Inflammatory macrophage treated with lipopolysaccharide for 1 hour (primary cell): ENCODE results near the gene DNM2.
"Not testable (repeated sequence)": the region's sequence is repeated elsewhere in the genome, so short reads cannot be mapped to it uniquely, and the experiment has no call there.

ENCODE experiments used
- DNase-seq, 2 donors: peaks; one replicate each; pipeline ENCODE4 v3.0.0-alpha.2; 2020 to 2022

DNM2 gene

GRCh38 chr19:10839114-10840050, 121.5 kb downstream of the DNM2 start:
- no peak for DNase-seq

- no peak for DNase-seq
Observed at GRCh38 chr19:10842788-10843187, 124.9 kb downstream of the DNM2 start.

GRCh38 chr19:10846500-10847202, 128.8 kb downstream of the DNM2 start:
- DNase-seq: no peak

DNA sequence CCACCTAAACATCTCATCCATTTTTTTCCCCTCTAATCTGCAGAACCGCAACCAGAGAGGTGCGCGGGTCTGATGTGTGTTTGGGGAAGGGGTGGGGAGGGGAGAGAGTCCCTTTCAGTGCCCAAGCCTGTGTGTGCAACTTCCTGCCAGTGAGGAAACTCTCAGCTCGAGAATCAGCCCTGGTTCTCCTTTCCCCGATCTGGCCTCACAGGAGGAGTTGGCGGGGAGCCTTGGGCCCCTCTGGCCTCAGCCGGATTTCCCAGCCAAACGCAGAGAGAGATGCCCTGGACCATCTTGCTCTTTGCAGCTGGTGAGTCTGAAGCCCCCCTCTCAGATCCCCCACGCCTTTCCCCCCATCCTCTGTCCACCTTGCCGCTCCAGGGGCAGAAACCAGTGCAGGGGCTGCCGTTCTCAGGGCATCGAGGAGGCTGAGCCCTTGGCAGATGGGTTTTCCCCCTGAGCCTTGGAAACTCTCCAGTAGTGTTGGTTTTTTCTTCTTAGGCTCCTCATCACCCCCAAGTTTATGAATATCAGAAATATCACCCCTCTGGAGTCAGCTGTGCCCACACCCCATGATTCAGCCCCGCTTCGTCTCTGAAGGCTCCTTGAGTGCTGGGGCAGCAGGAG, 130.5 kb downstream of the DNM2 start, which contains the start of gene C19orf38:
TSS of gene C19orf38 (plus strand) at position 186 of the 627 bp plus-strand sequence. CDS start at position 280, 94 bp downstream.
- peak; percentile 79 to 81 for DNase-seq

GRCh38 chr19:10850631-10851030, 132.8 kb downstream of the DNM2 start:
- DNase-seq: no peak

DNA sequence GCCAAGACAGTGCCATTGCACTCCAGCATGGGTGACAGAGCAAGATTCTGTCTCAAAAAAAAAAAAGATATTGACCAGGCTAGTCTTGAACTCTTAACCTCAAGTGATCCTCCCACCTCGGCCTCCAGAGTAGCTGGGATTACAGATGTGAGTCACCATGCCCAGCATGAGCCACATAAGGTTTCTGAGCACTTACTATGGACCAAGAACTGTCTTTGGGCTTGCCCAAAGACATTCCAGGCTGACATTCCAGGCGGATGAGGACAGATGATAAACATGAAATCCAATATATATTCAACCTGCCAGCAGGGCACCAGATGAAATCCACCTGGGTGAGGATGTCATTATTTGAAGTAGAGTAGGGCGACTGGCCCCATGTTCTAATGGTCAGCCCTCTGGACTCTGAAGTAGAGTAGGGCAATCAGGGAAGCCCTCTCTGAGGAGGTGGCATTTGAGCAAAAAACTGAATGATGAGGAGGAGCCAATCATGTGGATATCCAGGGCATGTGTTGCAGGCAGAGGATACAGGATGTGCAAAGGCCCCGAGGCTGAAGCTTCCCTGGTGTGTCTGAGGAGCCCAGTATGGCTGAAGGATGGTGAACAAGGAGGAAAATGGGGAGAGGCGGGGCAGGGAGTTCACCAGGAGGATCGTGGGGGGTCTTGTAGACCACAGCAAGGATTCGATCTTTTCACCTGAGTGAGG, 134.4 kb downstream of the DNM2 start:
- no peak for DNase-seq

GRCh38 chr19:10852941-10853340, 135.1 kb downstream of the DNM2 start:
- DNase-seq: no peak

DNA sequence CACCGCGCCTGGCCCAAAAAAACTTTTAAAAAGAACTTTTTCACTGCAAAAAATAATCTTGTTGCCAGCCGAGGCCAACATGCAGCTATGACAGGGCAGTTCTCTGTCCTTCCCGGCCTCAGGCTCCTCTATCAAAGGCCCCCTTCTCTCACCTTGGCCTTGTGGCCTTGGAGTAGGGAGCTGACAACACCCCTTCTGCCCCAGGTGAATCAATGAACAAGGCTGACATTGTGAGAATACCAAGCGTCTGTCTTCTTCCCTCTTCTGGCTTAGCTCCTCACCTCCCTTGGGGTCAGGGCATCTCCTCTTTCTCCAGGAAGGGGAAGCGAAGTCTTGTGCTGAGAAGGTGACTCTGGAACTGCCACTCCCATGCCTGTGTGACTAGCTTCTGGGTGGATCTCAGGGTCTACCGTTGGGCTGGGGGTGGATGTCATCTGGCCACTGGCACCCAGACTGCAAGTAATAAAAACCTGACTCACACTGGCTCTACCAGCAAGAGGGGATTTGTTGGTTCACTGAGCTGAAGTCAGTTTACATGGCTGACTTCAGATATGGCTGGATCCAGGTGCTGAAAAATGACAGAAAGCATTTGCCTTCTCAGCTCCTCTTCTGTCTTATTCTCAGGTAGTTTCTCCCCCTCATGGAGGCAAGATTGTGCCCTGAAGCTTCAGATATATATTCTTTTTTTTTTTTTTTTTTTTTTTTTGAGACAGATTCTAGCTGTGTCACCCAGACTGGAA, 136.6 kb downstream of the DNM2 start:
- peak in 1 of 2 donors; percentile 73 for DNase-seq

DNA sequence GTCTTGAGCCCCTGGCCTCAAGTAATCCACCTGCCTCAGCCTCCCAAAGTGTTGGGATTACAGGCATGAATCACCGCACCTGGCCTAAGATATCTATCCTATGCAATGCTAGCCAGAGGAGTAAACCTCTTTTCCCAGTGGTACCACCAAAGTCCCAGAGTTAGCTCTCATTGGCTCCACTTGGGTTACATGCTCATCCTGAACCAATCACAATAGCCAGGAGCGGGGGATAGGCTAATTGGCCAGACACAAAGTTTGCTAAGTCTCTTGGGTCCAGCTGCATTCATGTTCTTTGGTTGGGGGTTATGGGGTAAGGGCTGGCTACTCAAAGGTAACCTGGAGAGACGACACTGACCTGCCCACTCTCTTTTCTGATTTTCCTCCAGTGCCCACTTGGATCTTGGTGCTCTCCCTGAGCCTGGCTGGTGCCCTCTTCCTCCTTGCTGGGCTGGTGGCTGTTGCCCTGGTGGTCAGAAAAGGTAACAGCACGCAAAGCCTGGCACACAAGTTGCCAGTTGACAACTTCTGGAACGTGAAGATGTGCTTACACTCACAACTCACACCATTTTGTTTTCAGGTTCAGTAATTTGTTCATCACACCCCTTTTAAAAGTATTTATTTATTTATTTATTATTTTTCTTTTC, 138.1 kb downstream of the DNM2 start:
- peak in 1 of 2 donors; percentile 60 for DNase-seq

DNA sequence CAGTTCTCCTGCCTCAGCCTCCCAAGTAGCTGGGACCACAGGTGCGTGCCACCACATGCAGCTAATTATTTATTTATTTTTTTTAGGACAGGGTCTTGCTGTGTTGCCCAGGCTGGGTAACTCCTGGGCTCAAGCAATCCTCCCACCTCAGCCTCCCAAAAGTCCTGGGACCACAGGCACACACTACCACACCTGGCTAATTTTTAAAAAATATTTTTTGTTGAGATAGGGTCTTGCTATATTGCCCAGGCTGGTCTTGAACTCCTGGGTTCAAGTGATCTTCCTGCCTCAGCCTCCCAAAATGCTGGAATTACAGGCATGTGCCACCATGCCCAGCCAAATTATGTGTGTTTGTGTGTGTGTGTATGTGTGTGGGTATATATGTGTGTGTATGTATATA, 139.0 kb downstream of the DNM2 start:
- DNase-seq: not testable (repeated sequence)

DNA sequence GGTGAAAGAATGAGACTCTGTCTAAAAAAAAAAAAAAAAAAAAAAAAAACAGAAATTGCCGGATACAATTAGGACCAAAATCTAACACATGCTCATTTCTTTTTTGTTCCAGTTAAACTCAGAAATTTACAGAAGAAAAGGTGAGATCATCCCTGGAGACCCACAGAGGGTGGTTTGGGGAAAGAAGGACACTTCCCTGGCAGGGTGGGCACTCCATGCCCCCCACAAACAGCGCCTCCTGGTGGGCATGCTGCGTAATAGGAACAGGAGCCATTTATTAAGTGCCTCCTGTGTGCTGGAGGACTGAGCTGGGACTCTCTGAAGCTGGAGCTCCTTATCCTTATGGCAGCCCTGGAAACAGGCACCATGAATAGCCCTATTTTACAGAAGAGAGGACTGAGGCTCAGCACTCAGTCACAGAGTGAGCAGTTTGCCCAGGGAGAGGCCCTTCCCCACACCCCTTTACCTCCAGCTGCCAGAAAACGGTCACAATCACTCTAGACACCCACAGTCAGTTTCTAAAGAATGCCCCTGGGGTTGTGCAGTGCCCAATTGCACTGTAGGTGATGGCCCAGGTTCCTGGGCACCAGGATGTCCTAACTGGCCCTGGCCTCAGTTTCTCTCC, 140.4 kb downstream of the DNM2 start:
- no peak for DNase-seq

DNA sequence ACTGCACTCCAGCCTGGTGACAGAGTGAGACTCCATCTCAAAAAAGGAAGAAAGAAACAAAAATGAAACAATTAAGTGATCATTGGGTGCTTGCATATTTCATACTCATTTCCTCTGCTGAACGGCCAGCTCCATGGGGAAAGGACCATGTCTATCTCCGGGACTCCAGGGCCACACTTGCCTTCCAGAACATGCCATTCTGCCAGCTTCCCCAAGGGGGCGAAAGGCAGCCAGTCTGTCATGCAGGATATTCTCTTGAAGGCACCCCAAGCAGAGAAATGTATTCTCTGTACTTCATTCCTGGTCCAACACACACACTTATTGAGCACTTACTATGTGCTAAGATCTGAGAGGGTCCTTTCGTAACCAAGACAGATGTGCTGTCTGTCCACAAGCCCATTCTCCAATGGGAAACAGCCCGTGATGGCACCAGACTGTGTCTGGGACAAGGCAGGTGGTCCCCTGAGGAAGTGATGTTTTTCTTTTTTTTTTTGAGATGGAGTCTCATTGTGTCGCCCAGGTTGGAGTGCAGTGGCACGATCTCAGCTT, 143.3 kb downstream of the DNM2 start:
- peak; percentile 70 to 86 for DNase-seq

GRCh38 chr19:10862561-10863106, 144.8 kb downstream of the DNM2 start:
- no peak for DNase-seq

GRCh38 chr19:10863107-10863717, 145.3 kb downstream of the DNM2 start:
- DNase-seq: peak; percentile 61 to 90

DNA sequence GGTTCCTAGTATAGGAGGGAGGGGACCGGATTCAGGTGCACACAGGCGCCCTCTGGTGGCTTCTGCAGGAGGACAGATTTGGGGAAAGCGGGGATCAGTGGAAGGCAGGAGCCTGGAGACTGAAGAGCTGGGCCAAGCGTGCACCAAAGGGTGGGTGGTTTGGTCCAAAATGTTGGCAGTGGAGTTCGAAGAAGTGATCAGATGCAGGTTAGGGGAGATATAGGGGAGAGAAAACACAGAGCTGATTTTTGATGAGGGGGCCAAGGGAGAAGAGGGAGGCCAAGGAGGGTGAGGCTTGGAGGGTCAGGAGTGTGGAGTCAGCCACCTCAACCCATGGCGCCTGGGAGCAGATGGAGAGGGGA, 146.6 kb downstream of the DNM2 start:
- peak; percentile 44 to 86 for DNase-seq

- DNase-seq: no peak
Observed at GRCh38 chr19:10866495-10866894, 148.6 kb downstream of the DNM2 start.

- no peak for DNase-seq
Observed at GRCh38 chr19:10868872-10869547, 151.1 kb downstream of the DNM2 start.

GRCh38 chr19:10869872-10870311, 152.0 kb downstream of the DNM2 start:
- DNase-seq: not testable (repeated sequence)

- no peak for DNase-seq
Observed at GRCh38 chr19:10870501-10870954, 152.6 kb downstream of the DNM2 start.
